Caco-2 (cell line): ENCODE measurements around the gene TTC39B. TPM values are rescaled to one million over a fixed set of nuclear protein-coding genes. Genes with fewer than 3 reads are reported as not detected.

Source experiments
- BruUV-seq: library from RNA; stranded (reverse); fragments of 400-500 nt; replicated peaks from 2 replicates; lab custom pipeline; 2021; lab: Mats Ljungman, UMichigan
- CTCF ChIA-PET: fragments of 300-600 bp; sonication (Branson Sonifier 250); formaldehyde crosslinking; loops from one replicate; lab custom pipeline; 2022; ENCODE audit warnings: antibody characterized with exemption; lab: Charles Lee
- POLR2A ChIA-PET: fragments of 300-600 bp; sonication (Branson Sonifier 250); formaldehyde crosslinking; loops from one replicate; lab custom pipeline; 2022; ENCODE audit warnings: antibody characterized with exemption; lab: Charles Lee
- DNase-seq, 2 experiments: peaks; one replicate each; pipeline versions ENCODE4 v3.0.0 to v3.0.0-alpha.2; 2020 to 2022
- H3K27me3 ChIP-seq: replicated peaks from 2 replicates; pipeline ENCODE4 v1.6.0; 2011; ENCODE audit warnings: low read length; ENCODE audit not compliant: control insufficient read depth, insufficient read depth
- H3K36me3 ChIP-seq: 2 replicates; pipeline ENCODE4 v1.5.1; 2011; ENCODE audit warnings: low read length; ENCODE audit not compliant: control insufficient read depth, insufficient read depth
- H3K4me1 ChIP-seq: fragments of 250-450 bp; sonication (Bioruptor Pico); 2 replicates; pipeline ENCODE4 v1.5.1; 2020; ENCODE audit warnings: mild to moderate bottlenecking
- H3K4me3 ChIP-seq: 2 replicates; pipeline ENCODE4 v1.5.1; 2011; ENCODE audit warnings: low read depth, mild to moderate bottlenecking, control low read depth, low read length
- H3K9me3 ChIP-seq: fragments of 250-450 bp; sonication (Bioruptor Pico); 2 replicates; pipeline ENCODE4 v1.5.1; 2020; ENCODE audit warnings: mild to moderate bottlenecking, moderate library complexity
- H3K27ac Mint-ChIP-seq: one replicate; pipeline ENCODE4 v1.8.0; 2022; ENCODE audit warnings: mixed read lengths; ENCODE audit not compliant: unreplicated experiment
- H3K27me3 Mint-ChIP-seq: one replicate; pipeline ENCODE4 v1.8.0; 2022; ENCODE audit warnings: mixed read lengths; ENCODE audit not compliant: insufficient read depth, unreplicated experiment
- H3K36me3 Mint-ChIP-seq: one replicate; pipeline ENCODE4 v1.8.0; 2022; ENCODE audit warnings: mild to moderate bottlenecking, mixed read lengths; ENCODE audit not compliant: insufficient read depth, unreplicated experiment
- H3K4me1 Mint-ChIP-seq: one replicate; pipeline ENCODE4 v1.8.0; 2022; ENCODE audit warnings: low read depth, mixed read lengths; ENCODE audit not compliant: unreplicated experiment
- H3K4me3 Mint-ChIP-seq: one replicate; pipeline ENCODE4 v1.8.0; 2022; ENCODE audit warnings: mild to moderate bottlenecking, moderate library complexity, mixed read lengths; ENCODE audit not compliant: unreplicated experiment
- H3K9me3 Mint-ChIP-seq: one replicate; pipeline ENCODE4 v1.8.0; 2022; ENCODE audit warnings: mixed read lengths; ENCODE audit not compliant: unreplicated experiment
- intact Hi-C: fragments of 100-400 bp; cut with micrococcal nuclease; formaldehyde crosslinking; loops from one replicate; pipeline ENCODE4 v1.10.0; 2022; ENCODE audit not compliant: unreplicated experiment
- total RNA-seq: library from RNA; stranded (reverse); gene quantifications from 2 replicates; pipeline ENCODE4 v1.2.3, GENCODE V29; 2022
- TF ChIP-seq, protein P1 (sequence below), 2 experiments: fragments of 200-600 bp in 1 of 2; IDR thresholded peaks; 1 replicate in 1 of 2; 2 replicates in 1 of 2; pipeline versions ENCODE4 v1.5.1 to v1.8.0; 2011 to 2022; ENCODE audit warnings: antibody characterized with exemption in 1 of 2, control low read depth in 1 of 2, inconsistent platforms in 1 of 2, low read depth in 1 of 2, low read length in 1 of 2, mild to moderate bottlenecking in 1 of 2, moderate library complexity in 1 of 2; ENCODE audit not compliant: insufficient read depth in 1 of 2, severe bottlenecking in 1 of 2, unreplicated experiment in 1 of 2

TTC39B gene
- total RNA-seq, 1 experiment from 2014 or later: 6.9 TPM

DNA sequence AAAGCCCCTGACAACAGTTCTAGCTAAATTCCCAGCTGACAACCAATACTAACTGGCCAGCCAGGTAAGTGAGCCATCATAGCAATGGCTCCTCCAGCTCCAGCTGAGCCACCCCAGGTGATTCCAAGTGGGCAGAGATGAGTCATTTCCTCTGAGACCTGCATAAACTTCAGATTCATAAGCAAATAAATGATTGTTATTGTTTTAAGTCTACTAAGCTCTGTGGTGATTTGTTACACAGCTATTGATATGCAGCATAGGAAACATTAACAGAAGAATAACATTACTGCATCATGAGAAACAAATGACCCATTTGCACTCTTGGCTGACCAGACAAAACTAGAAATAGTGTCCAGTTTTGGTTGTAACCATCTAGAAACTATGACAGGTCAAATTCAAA is 60.3 kb downstream of the TTC39B start:
- POLR2A ChIA-PET: no interaction called here
- no peak overlapping the region for H3K4me3 ChIP-seq
- no peaks in the 10 kb centered on the region for H3K27me3 ChIP-seq
- no peak for DNase-seq
- Mint-ChIP-seq H3K36me3 (no peaks in the 10 kb centered on the region), H3K9me3 (no peaks in the 10 kb centered on the region), H3K27me3 (no peaks in the 10 kb centered on the region), H3K4me1 (no peaks in the 10 kb centered on the region), H3K27ac (no peak overlapping the region), H3K4me3 (no peak overlapping the region)
- TF ChIP-seq, protein P1, sequence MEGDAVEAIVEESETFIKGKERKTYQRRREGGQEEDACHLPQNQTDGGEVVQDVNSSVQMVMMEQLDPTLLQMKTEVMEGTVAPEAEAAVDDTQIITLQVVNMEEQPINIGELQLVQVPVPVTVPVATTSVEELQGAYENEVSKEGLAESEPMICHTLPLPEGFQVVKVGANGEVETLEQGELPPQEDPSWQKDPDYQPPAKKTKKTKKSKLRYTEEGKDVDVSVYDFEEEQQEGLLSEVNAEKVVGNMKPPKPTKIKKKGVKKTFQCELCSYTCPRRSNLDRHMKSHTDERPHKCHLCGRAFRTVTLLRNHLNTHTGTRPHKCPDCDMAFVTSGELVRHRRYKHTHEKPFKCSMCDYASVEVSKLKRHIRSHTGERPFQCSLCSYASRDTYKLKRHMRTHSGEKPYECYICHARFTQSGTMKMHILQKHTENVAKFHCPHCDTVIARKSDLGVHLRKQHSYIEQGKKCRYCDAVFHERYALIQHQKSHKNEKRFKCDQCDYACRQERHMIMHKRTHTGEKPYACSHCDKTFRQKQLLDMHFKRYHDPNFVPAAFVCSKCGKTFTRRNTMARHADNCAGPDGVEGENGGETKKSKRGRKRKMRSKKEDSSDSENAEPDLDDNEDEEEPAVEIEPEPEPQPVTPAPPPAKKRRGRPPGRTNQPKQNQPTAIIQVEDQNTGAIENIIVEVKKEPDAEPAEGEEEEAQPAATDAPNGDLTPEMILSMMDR (IDR thresholded peaks at IDR 0.05; ENCODE audit: insufficient read depth in 1 of 2, low read depth in 1 of 2, low read length in 1 of 2, severe bottlenecking in 1 of 2, unreplicated experiment in 1 of 2): no peak
- H3K9me3 ChIP-seq: no peaks in the 10 kb centered on the region
- no peaks in the 10 kb centered on the region for H3K36me3 ChIP-seq
- no TSS peak for BruUV-seq
- CTCF ChIA-PET: no interaction called here
- intact Hi-C loops: no loop called here
- H3K4me1 ChIP-seq: no peaks in the 10 kb centered on the region; the same call in 1 of the 2 replicates

DNA sequence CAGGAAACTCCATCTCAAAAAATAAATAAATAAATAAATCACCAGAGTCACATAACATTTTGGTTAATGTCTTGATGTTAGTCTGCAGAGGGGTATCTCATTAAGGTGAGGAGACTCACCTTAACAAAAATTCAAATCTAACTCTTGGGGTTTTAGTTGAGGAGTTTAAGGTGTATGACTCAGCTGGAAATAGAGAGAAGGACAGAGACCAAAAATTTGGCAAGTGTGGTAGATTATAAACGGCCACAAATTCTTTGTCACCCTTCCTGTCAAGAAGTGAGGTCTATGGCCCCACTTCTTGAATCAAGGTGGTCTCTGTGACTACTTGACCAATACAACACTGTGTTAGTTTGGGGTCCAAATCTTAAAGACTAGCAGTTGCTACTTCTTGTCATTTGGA is 60.8 kb downstream of the TTC39B start:
- Mint-ChIP-seq H3K9me3 (no peaks in the 10 kb centered on the region), H3K27me3 (no peaks in the 10 kb centered on the region), H3K27ac (no peak overlapping the region), H3K4me3 (no peak overlapping the region), H3K4me1 (no peaks in the 10 kb centered on the region), H3K36me3 (no peaks in the 10 kb centered on the region)
- no peaks in the 10 kb centered on the region for H3K9me3 ChIP-seq
- TF ChIP-seq, protein P1 (IDR thresholded peaks at IDR 0.05; ENCODE audit: insufficient read depth in 1 of 2, low read depth in 1 of 2, low read length in 1 of 2, severe bottlenecking in 1 of 2, unreplicated experiment in 1 of 2): no peak
- DNase-seq: no peak
- no peaks in the 10 kb centered on the region for H3K27me3 ChIP-seq
- no TSS peak for BruUV-seq
- no peaks in the 10 kb centered on the region; the same call in 1 of the 2 replicates for H3K4me1 ChIP-seq
- intact Hi-C loops: no loop called here
- H3K4me3 ChIP-seq: no peak overlapping the region
- CTCF ChIA-PET: no interaction called here
- H3K36me3 ChIP-seq: no peaks in the 10 kb centered on the region
- POLR2A ChIA-PET: no interaction called here

DNA sequence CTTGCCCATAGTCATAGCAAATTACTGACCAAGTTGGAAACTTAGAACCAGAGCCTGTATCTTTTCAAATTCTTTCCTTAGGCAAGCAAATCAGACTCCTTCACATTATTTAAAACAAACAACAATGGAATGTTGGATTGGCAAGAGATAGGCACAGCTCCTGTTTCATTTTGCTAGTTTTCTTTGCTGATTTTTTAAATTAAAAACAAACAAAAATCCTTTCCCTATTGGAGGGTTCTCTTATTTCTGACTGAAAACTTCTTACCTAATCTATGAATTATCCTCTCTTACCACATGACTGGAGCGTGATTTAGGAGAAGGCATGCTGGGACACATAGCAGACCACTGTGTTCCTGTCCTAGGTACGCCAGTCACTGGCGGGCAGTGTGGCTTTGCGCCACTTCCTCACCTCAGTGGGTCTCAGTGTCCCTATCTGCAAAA is 63.0 kb downstream of the TTC39B start:
- H3K9me3 ChIP-seq: no peaks in the 10 kb centered on the region
- H3K4me3 ChIP-seq: no peak overlapping the region
- H3K36me3 ChIP-seq: no peaks in the 10 kb centered on the region
- Mint-ChIP-seq H3K27ac (no peak overlapping the region), H3K36me3 (no peaks in the 10 kb centered on the region), H3K4me1 (no peaks in the 10 kb centered on the region), H3K4me3 (no peak overlapping the region), H3K27me3 (no peaks in the 10 kb centered on the region), H3K9me3 (no peaks in the 10 kb centered on the region)
- H3K4me1 ChIP-seq: no peaks in the 10 kb centered on the region; the same call in 1 of the 2 replicates
- TF ChIP-seq, protein P1 (IDR thresholded peaks at IDR 0.05; ENCODE audit: insufficient read depth in 1 of 2, low read depth in 1 of 2, low read length in 1 of 2, severe bottlenecking in 1 of 2, unreplicated experiment in 1 of 2): no peak
- H3K27me3 ChIP-seq: no peaks in the 10 kb centered on the region
- ChIA-PET CTCF (no interaction called here), POLR2A (no interaction called here)
- no TSS peak for BruUV-seq
- intact Hi-C loops: no loop called here
- no peak for DNase-seq
